Heart right ventricle (tissue), 16 donors: ENCODE data around the gene MRS2. TPM values are rescaled to one million over a fixed set of nuclear protein-coding genes. Genes with fewer than 3 reads are reported as not detected.

Experiments
- ATAC-seq, 8 donors: fragments of 200-7000 bp; cut with Tn5 transposase; one replicate each; pipeline ENCODE4 v1.9.1; 2020; ENCODE audit warnings: mild to moderate bottlenecking in 8 of 8, moderate library complexity in 8 of 8, moderate number of reproducible peaks in 1 of 8
- DNase-seq, 2 donors: peaks; one replicate each; pipeline ENCODE4 v3.0.0-alpha.2; 2020
- H3K27ac ChIP-seq, 10 donors: fragments of 200-600 bp; sonication (generic) in 2 of 10; one replicate each; pipeline versions ENCODE4 v1.5.0 to v1.8.0; 2020 to 2022; ENCODE audit warnings: mild to moderate bottlenecking in 3 of 10
- H3K27me3 ChIP-seq, 7 donors: fragments of 200-600 bp; one replicate each; pipeline ENCODE4 v1.8.0; 2021 to 2022; ENCODE audit warnings: mild to moderate bottlenecking in 2 of 7
- H3K36me3 ChIP-seq, 9 donors: fragments of 200-600 bp; sonication (generic) in 1 of 9; one replicate each; pipeline versions ENCODE4 v1.5.0 to v1.8.0; 2020 to 2022; ENCODE audit warnings: mild to moderate bottlenecking in 2 of 9
- H3K4me1 ChIP-seq, 9 donors: fragments of 200-600 bp; sonication (generic) in 1 of 9; one replicate each; pipeline versions ENCODE4 v1.5.0 to v1.8.0; 2020 to 2022; ENCODE audit warnings: mild to moderate bottlenecking in 4 of 9
- H3K4me3 ChIP-seq, 10 donors: fragments of 200-600 bp; sonication (generic) in 2 of 10; one replicate each; pipeline versions ENCODE4 v1.5.0 to v1.8.0; 2020 to 2022; ENCODE audit warnings: mild to moderate bottlenecking in 7 of 10, moderate library complexity in 2 of 10
- H3K9me3 ChIP-seq, 11 donors: fragments of 200-600 bp in 10 of 11; sonication (generic) in 2 of 11; one replicate each; pipeline versions ENCODE4 v1.5.0 to v1.8.0; 2013 to 2022; ENCODE audit warnings: mild to moderate bottlenecking in 2 of 11, control low read depth in 1 of 11, moderate library complexity in 1 of 11
- WGBS, 2 donors: extraction: QIAGEN DNeasy Blood & Tissue Kit; methylation state at CpG; one replicate each; pipeline ENCODE4 v1.1.7; 2013; ENCODE audit warnings: inconsistent platforms in 1 of 2; 5-methylcytosine and 5-hydroxymethylcytosine counted together
- intact Hi-C, 10 donors: fragments of 100-400 bp; cut with DNase I; formaldehyde crosslinking; loops; one replicate each; pipeline versions ENCODE4 v1.11.1 to v1.14.2; 2022
- polyA plus RNA-seq, 2 donors: library from polyadenylated mRNA; stranded (reverse); fragments of 200-250 nt; gene quantifications; one replicate each; pipeline ENCODE4 v1.2.3, GENCODE V29; 2013
- total RNA-seq, 10 donors: library from RNA; stranded (reverse); fragmentation: NEBNext Ultra II Directional in 3 of 10; extraction: Animal tissue kit (Norgen Biotek cat#: 25700) in 3 of 10; gene quantifications; one replicate each; pipeline versions ENCODE4 v1.2.1 to v1.2.4, GENCODE V29; 2021 to 2023
- TF ChIP-seq, protein P1 (sequence below), 9 donors: fragments of 200-600 bp; sonication (generic) in 2 of 9; IDR thresholded peaks; one replicate each; pipeline versions ENCODE4 v1.5.0 to v1.8.0; 2021 to 2022; ENCODE audit warnings: antibody characterized with exemption in 9 of 9, mild to moderate bottlenecking in 5 of 9, moderate library complexity in 1 of 9
- donor health status: Arrhythmogenic right ventricular cardiomyopathy.
- donor health status: ischemic (EF 13 %, LVEDD 7.1; RV severe dilation, severe dysfunction).
- donor health status: healthy with polysubstance abuse.
- donor health status: DM: no; HTN: yes; CAD: no.
- donor health status: DM: no; HTN: no; CAD: no.
- donor health status: ischemic (EF 25% LVEDD 6.9; RV normal size, moderate dysfunction).
- donor health status: ischemic (EF 25% LVEDD 5.7; RV mildly dilated, moderate dysfunction).
- donor health status: healthy.
- donor health status: DM: yes; HTN: yes; CAD: no.
- donor health status: Ischemic cardiomyopathy.
- donor health status: ischemic (EF 35%, LVEDD 5.7; RV mildly dilated, moderate dysfunction).
- donor health status: nonischemic (EF 11% LVEDD 7.7; RV severe dilation, severe dysfunction).
- donor health status: DM: yes; HTN: yes; CAD: no.
- donor health status: PGD.
- donor health status: ischemic (EF 29% LVEDD 5.4; RV normal size, mild dysfunction).
- donor health status: nonischemic (EF 23%, LVEDD 6.1; RV moderate dilation, normal function).

Gene MRS2
- total and polyA plus RNA-seq, 12 donors: 18.5 to 68.6 (median 48.5) TPM

DNA sequence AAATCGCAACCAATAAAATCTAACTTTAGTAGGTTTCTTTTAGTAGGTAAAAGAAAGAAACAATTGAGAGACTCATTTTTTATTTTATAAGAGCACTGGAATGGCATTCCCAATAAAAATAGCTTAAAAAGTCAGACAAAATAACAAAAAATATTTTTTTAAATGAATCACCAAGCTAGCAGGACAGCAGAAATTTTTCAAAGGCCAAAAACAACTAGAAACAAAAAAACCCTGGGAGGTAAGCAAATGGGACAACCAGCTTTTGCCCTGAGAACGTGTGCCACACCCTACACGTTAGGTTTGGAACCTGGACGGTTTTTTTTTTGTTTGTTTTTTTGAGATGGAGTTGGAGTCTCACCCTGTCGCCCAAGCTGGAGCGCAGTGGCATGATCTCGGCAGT is 67.1 kb downstream of the MRS2 start:
- ATAC-seq: no peak
- TF ChIP-seq, protein P1, sequence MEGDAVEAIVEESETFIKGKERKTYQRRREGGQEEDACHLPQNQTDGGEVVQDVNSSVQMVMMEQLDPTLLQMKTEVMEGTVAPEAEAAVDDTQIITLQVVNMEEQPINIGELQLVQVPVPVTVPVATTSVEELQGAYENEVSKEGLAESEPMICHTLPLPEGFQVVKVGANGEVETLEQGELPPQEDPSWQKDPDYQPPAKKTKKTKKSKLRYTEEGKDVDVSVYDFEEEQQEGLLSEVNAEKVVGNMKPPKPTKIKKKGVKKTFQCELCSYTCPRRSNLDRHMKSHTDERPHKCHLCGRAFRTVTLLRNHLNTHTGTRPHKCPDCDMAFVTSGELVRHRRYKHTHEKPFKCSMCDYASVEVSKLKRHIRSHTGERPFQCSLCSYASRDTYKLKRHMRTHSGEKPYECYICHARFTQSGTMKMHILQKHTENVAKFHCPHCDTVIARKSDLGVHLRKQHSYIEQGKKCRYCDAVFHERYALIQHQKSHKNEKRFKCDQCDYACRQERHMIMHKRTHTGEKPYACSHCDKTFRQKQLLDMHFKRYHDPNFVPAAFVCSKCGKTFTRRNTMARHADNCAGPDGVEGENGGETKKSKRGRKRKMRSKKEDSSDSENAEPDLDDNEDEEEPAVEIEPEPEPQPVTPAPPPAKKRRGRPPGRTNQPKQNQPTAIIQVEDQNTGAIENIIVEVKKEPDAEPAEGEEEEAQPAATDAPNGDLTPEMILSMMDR (IDR thresholded peaks at IDR 0.05): no peak
- Histone ChIP-seq H3K4me3 (no peak overlapping the region), H3K4me1 (no peaks in the 10 kb centered on the region), H3K36me3 (no peaks in the 10 kb centered on the region), H3K27me3 (no peaks in the 10 kb centered on the region), H3K27ac (no peak overlapping the region), H3K9me3 (no peaks in the 10 kb centered on the region)
- intact Hi-C loops: no loop called here
- DNase-seq: no peak
- 91 to 96% methylated on average over 7 of the region's 7 CpGs for WGBS, 2 donors

DNA sequence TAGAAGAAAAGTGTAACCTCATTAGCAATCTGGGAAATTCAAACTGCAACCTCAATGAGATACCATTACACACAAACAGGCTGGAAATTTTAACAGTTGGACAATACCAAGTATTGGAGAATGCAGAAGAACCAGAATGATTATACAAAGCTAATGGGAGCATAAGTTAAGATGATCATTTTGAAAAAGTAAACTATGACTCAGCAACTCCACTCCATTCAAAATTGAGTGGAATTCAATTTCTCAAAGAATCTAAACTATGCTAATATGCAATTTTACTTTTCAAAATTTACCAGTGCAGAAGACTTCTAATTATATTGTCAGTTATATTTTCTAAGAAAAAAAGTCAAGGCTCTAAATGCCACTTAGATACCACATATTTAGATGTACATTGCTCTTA is 69.4 kb downstream of the MRS2 start:
- TF ChIP-seq, protein P1 (IDR thresholded peaks at IDR 0.05): no peak

More for the DNA sequence above, 69.4 kb downstream of the MRS2 start:
- Histone ChIP-seq H3K27me3 (no peaks in the 10 kb centered on the region), H3K9me3 (no peaks in the 10 kb centered on the region), H3K27ac (no peak overlapping the region), H3K36me3 (no peaks in the 10 kb centered on the region), H3K4me3 (no peak overlapping the region), H3K4me1 (no peaks in the 10 kb centered on the region)
- no peak for DNase-seq
- no peak for ATAC-seq
- intact Hi-C loops: no loop called here

Other genes with a start within 250 kb of the MRS2 start
- gene DCDC2, start 44.9 kb upstream of the MRS2 start, total RNA-seq: under 1 TPM in 1 of 10 donors, not detected in 9; 0.06 TPM
- not detected for gene DCDC2, start 44.9 kb upstream of the MRS2 start, polyA plus RNA-seq
- 1 to 10 TPM in 4 of 10 donors, under 1 TPM in 6; 0.59 to 1.5 (median 0.89) TPM for gene GPLD1, start 86.6 kb downstream of the MRS2 start, total RNA-seq
- under 1 TPM; 0.07 to 0.44 TPM for gene GPLD1, start 86.6 kb downstream of the MRS2 start, polyA plus RNA-seq
- gene ALDH5A1, start 92.0 kb downstream of the MRS2 start, total RNA-seq: 10 to 100 TPM; 23.1 to 45.5 (median 30.0) TPM
- 1 to 10 TPM; 1.9 to 4.4 TPM for gene ALDH5A1, start 92.0 kb downstream of the MRS2 start, polyA plus RNA-seq
- gene KIAA0319, start 243.3 kb downstream of the MRS2 start, total RNA-seq: under 1 TPM in 5 of 10 donors, not detected in 5; 0.05 to 0.07 (median 0.05) TPM
- not detected for gene KIAA0319, start 243.3 kb downstream of the MRS2 start, polyA plus RNA-seq